ENCODE results near the gene GOLPH3L.

GOLPH3L gene

DNA sequence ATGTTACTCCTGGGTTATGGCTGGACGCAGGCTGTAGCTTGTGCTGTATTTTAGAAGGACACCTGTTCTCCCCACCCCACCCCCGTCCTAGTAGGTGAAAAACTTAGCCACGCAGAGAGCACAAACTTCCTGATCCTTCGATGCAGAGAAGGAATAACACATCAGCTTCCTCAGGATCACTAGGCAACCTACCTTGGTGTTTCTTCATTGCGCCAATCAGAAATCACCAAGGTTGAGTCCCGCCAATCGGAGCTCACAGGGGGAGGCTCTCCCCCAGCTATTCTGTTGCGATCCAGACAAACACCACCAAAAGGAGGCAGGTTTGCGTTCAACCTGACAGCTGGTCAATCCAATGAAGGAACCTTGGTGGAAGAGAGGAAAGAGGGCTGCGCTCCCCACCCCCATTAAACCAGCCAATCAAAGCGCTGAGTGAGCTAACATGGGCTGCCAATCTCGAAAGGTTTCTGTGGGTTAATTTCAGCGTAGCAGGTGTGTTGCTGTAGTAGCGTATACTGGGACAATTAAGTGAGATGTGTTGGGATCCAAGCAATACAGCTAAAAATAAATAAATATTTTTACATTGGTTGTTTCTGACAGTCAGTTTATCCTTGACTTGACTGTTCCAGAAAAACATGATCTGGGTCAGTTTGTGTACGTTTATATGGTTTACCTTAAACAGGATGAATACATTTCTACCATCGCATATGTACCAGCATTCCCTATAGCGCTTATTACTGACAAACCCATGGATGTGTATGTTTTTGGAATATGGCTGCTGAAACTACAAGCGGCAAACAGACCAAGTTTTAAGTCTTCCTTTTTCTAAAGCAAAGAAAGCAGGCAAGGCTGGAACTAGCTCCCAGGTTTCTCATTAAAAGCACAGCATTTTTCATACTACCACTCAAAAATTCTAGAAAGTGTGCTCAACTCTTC, at the start of gene GOLPH3L:
Gene GOLPH3L (minus strand): TSS at position 160 of the 933 bp plus-strand sequence. CDS start 2,316 bp downstream, outside the sequence.
- no peaks in the 10 kb centered on the region for H3F3A ChIP-seq (ENCODE audit: low read depth)
- peak within 1 kb of the TSS; percentile 64 for H3K9ac ChIP-seq (ENCODE audit: low read depth, low read length, poor library complexity, severe bottlenecking)
- H4K20me1 ChIP-seq (ENCODE audit: insufficient read depth, low read length, poor library complexity, severe bottlenecking), result peaks cover 9% of the 10 kb centered on the region
- H3K4me1 ChIP-seq (ENCODE audit: insufficient read depth, low read length, poor library complexity, severe bottlenecking), result peaks cover 39% of the 10 kb centered on the region
- H3K36me3 ChIP-seq (ENCODE audit: insufficient read depth, low read length), result peaks cover 8% of the 10 kb centered on the region; the same call in 1 of the 2 replicates
- peak within 1 kb of the TSS; percentile 83 for H3K4me3 ChIP-seq (ENCODE audit: low read length, poor library complexity, severe bottlenecking)
- H2AFZ ChIP-seq (ENCODE audit: low read length), result peak within 1 kb of the TSS; percentile 89
- no peaks in the 10 kb centered on the region for H3K9me3 ChIP-seq (ENCODE audit: insufficient read depth, low read depth, low read length)
- H3K79me2 ChIP-seq (ENCODE audit: insufficient read depth, low read length), result peaks cover 34% of the 10 kb centered on the region
- no peaks in the 10 kb centered on the region for H3K9me2 ChIP-seq (replicated peaks; ENCODE audit: low read depth, low read length)
- TF ChIP-seq EZH2phosphoT487 (IDR thresholded peaks at IDR 0.05; ENCODE audit: borderline replicate concordance), result no peak
- TF ChIP-seq, protein P1, sequence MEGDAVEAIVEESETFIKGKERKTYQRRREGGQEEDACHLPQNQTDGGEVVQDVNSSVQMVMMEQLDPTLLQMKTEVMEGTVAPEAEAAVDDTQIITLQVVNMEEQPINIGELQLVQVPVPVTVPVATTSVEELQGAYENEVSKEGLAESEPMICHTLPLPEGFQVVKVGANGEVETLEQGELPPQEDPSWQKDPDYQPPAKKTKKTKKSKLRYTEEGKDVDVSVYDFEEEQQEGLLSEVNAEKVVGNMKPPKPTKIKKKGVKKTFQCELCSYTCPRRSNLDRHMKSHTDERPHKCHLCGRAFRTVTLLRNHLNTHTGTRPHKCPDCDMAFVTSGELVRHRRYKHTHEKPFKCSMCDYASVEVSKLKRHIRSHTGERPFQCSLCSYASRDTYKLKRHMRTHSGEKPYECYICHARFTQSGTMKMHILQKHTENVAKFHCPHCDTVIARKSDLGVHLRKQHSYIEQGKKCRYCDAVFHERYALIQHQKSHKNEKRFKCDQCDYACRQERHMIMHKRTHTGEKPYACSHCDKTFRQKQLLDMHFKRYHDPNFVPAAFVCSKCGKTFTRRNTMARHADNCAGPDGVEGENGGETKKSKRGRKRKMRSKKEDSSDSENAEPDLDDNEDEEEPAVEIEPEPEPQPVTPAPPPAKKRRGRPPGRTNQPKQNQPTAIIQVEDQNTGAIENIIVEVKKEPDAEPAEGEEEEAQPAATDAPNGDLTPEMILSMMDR (conservative IDR thresholded peaks at IDR 0.05; ENCODE audit: low read length), result no peak
- H3K27me3 ChIP-seq (ENCODE audit: insufficient read depth, low read length, poor library complexity, severe bottlenecking), result no peaks in the 10 kb centered on the region
- H3K4me2 ChIP-seq (ENCODE audit: low read depth, low read length, poor library complexity, severe bottlenecking), result peak within 1 kb of the TSS; percentile 94

DNA sequence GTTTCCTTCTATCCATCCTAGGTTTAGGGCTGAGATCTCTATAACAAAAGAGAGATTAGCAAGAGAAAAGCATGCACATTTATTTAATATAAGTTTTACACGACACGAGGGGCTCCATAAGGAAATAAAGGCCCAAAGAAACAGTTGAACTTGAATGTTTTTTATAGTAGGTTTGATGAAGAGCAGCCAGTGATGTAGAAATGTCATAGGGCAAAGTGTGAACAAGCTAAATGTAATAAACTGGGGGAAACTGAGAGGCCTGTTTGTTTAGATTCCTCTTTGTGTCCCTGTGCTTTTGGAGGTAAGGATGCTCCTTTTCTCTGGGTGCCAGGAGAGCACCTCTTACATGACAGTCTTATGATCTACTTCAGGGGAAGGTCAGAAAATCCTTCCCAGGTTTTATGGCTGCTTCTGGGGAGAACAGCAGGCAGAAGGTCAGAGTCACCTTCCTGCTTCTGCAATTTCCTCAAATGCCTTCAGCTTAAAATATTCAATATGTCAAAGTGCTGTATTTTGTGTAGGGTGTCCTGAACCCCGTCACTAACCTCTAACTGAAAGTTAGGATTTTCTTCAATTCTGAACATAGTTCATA, 33.3 kb upstream of the GOLPH3L start:
- no peak overlapping the region for H3K4me3 ChIP-seq (ENCODE audit: low read length, poor library complexity, severe bottlenecking)
- H3K79me2 ChIP-seq (ENCODE audit: insufficient read depth, low read length), result no peaks in the 10 kb centered on the region
- TF ChIP-seq, protein P1 (conservative IDR thresholded peaks at IDR 0.05; ENCODE audit: low read length), result no peak
- TF ChIP-seq EZH2phosphoT487 (IDR thresholded peaks at IDR 0.05; ENCODE audit: borderline replicate concordance), result no peak
- no peaks in the 10 kb centered on the region for H3K27me3 ChIP-seq (ENCODE audit: insufficient read depth, low read length, poor library complexity, severe bottlenecking)
- H3K9me3 ChIP-seq (ENCODE audit: insufficient read depth, low read depth, low read length), result no peaks in the 10 kb centered on the region
- H3K4me2 ChIP-seq (ENCODE audit: low read depth, low read length, poor library complexity, severe bottlenecking), result no peak overlapping the region
- peak overlapping the region; percentile 66; the same call in 1 of the 2 replicates for H2AFZ ChIP-seq (ENCODE audit: low read length)
- H3K9me2 ChIP-seq (replicated peaks; ENCODE audit: low read depth, low read length), result no peaks in the 10 kb centered on the region
- no peak overlapping the region for H3K9ac ChIP-seq (ENCODE audit: low read depth, low read length, poor library complexity, severe bottlenecking)
- H3K36me3 ChIP-seq (ENCODE audit: insufficient read depth, low read length), result no peaks in the 10 kb centered on the region
- no peaks in the 10 kb centered on the region for H3F3A ChIP-seq (ENCODE audit: low read depth)
- no peaks in the 10 kb centered on the region for H4K20me1 ChIP-seq (ENCODE audit: insufficient read depth, low read length, poor library complexity, severe bottlenecking)
- no peaks in the 10 kb centered on the region for H3K4me1 ChIP-seq (ENCODE audit: insufficient read depth, low read length, poor library complexity, severe bottlenecking)

DNA sequence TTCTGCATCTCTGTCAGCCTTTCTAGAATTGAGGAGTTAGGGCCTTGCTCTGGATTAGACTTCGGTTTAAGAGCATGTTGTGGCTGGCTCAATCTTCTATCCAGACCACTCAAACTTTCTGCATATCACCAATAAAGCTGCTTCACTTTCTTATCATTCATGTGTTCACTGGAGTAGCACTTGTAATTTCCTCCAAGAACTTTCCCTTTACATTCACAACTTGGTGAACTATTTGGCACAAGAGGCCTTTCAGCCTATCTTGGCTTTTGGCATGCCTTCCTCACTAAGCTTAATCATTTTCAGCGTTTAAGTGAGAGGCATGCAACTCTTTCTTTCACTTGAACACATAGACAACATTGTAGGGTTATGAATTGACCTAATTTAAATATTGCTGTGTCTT, 27.4 kb upstream of the GOLPH3L start:
- Histone ChIP-seq H2AFZ (ENCODE audit: low read length) (no peak overlapping the region), H3K36me3 (ENCODE audit: insufficient read depth, low read length) (no peaks in the 10 kb centered on the region), H3K27me3 (ENCODE audit: insufficient read depth, low read length, poor library complexity, severe bottlenecking) (no peaks in the 10 kb centered on the region), H3F3A (ENCODE audit: low read depth) (no peaks in the 10 kb centered on the region), H3K4me1 (ENCODE audit: insufficient read depth, low read length, poor library complexity, severe bottlenecking) (no peaks in the 10 kb centered on the region), H3K4me3 (ENCODE audit: low read length, poor library complexity, severe bottlenecking) (no peak overlapping the region), H3K9me2 (replicated peaks; ENCODE audit: low read depth, low read length) (no peaks in the 10 kb centered on the region), H3K4me2 (ENCODE audit: low read depth, low read length, poor library complexity, severe bottlenecking) (no peak overlapping the region), H3K9ac (ENCODE audit: low read depth, low read length, poor library complexity, severe bottlenecking) (no peak overlapping the region), H3K79me2 (ENCODE audit: insufficient read depth, low read length) (no peaks in the 10 kb centered on the region), H3K9me3 (ENCODE audit: insufficient read depth, low read depth, low read length) (no peaks in the 10 kb centered on the region), H4K20me1 (ENCODE audit: insufficient read depth, low read length, poor library complexity, severe bottlenecking) (no peaks in the 10 kb centered on the region)
- no peak for TF ChIP-seq EZH2phosphoT487 (IDR thresholded peaks at IDR 0.05; ENCODE audit: borderline replicate concordance)
- TF ChIP-seq, protein P1 (conservative IDR thresholded peaks at IDR 0.05; ENCODE audit: low read length), result no peak
